GM18507 (cell line): Measurements from ENCODE around the gene TBC1D8B.

Experiments used
- DNase-seq: peaks from one replicate; pipeline ENCODE4 v3.0.0; 2011; ENCODE audit warnings: low read depth; ENCODE audit not compliant: insufficient read length; ENCODE audit errors: extremely low spot score
- FAIRE-seq: peaks from 2 replicates; lab custom pipeline; 2011; peaks lifted over from hg19 to GRCh38; lab: Jason Lieb, UNC

TBC1D8B gene

GRCh38 chrX:106894392-106894909, 92.0 kb downstream of the TBC1D8B start:
- FAIRE-seq: peak; percentile 87
- DNase-seq: peak; percentile 8

GRCh38 chrX:106894978-106895452, 92.5 kb downstream of the TBC1D8B start:
- FAIRE-seq (no peak), DNase-seq (no peak)

DNA sequence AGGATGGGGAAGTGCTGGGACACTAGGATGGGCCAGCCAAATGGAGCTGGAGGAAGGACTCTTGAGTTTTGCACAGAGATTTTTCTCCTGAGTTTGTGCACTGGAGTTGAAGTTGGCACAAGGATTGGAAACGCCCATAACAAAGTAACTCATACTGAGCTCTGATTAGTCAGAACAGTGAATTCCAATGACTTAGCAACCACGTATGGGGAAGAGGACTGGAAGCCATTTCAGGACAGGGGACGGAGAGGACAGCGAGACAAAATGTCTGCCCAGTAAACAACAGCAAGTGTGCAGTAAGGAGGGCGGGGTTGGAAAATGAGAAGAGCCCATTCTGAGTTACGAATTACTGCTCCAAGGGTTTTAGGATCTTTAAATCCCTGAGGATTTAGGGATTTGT, 94.8 kb downstream of the TBC1D8B start:
- no peak for DNase-seq
- FAIRE-seq: no peak

GRCh38 chrX:106898462-106898861, 96.0 kb downstream of the TBC1D8B start:
- peak; percentile 85 for FAIRE-seq
- DNase-seq: no peak

DNA sequence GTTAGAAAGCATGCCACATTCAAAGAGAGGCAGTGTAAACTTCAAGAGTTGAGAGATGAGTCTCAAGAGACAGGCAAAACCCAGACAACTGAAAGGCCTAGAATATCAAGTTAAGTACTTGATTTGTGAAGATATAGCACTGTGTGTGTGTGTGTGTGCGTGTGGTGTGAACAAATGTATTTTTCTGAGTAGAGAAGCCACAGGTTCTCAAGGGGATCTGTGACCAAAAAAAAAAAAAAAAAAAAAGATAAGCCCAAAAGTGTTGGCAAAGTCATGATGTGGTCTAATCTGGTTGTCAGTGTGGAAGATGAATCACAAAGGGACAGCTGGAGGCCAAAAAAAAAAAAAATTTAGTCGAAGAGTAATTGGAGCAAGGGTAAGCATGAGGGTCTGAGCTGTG, 96.8 kb downstream of the TBC1D8B start:
- FAIRE-seq: no peak
- DNase-seq: no peak

DNA sequence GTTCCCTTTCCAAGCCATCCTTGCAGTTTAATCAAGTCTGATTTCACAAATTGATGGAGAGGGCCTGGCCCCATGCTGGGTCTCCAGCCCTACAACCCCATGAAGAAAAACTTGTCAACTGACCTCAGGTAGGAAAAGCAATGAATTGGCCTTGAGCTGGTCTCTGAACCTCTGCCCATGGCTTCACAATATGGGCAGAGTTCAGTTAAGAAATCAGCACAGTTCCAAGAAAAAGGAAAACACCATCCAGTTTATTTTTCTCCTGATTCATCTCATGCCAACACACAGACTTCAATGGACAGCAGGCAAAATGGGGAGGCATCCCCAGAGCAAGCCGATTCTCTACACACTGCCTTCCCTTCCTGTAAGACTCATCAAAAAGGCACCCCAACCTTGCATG, 97.4 kb downstream of the TBC1D8B start:
- FAIRE-seq: no peak
- no peak for DNase-seq

GRCh38 chrX:106901341-106901740, 98.9 kb downstream of the TBC1D8B start:
- DNase-seq: no peak
- no peak for FAIRE-seq

DNA sequence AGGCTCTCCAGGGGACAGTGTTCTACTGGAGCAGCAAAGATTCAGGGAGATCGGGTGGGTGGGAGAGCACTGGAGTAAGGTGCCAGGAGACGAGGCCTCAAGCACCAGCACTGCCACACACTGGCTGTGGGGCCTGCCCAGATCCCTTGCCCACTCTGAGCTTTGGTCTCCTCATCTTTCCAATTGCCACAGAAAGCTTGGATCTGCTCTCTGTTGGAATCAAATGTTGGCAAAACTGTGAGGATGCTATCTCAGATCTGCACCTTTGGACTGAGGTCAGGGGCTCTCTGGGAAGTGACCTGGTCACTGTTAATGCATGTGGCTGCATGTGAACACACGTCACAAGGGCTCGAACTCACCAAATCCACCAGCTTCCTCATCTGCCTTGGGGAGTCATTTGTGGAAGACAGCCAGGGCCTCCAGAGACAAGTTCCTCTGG, 99.3 kb downstream of the TBC1D8B start:
- FAIRE-seq (no peak), DNase-seq (no peak)

DNA sequence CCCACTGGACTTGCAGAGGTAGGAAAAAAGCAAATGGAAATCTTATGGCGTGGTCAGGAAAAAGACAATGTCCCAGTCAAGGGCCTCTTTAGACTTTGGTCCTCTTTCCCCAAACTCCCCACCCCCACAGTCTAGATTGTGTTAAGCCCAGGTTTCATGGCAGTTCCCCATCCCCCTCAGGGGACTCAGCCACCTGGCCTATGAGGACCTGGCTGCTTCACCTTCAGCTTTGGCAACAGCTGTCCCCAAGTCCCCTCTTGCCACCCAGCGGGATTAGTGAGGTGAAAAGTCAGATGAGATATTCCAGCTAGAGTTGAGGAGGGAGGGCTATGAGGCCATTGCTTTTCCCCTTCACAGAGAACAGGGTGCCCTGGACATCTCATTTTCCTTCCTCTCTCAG, 100.2 kb downstream of the TBC1D8B start:
- FAIRE-seq: no peak

DNA sequence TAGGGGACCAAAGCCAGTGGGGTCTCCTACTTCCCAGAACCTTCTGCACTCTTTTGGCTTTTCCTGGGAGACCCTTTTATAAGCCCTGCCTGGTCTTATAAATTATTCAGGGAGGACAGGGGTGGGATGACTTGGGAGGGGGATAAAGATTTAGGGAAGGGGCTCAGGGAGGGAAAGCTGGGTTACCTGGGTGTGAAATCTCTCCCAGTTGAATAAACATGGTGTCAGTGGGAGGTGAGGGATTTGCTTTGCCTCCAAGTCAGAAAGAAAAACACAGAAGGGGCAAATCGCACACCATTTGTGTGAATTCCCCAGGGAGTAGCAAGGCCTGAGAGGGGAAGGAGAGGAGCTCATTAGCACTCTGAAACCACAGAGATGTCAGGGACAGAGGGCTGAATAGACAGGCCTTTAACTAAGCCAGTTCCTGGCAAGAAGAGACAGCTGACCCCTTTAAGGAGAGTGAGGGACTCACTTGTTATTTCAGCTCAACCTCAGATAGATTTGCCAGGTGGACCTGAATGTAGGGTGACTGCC, 100.9 kb downstream of the TBC1D8B start, which contains the start of gene RIPPLY1:
Gene RIPPLY1, minus strand, starts transcription at position 51 of the 534 bp plus-strand sequence. CDS start 54 bp downstream, outside the sequence.
- no peak for DNase-seq
- no peak for FAIRE-seq

More for the DNA sequence above, 100.2 kb downstream of the TBC1D8B start:
- DNase-seq: no peak

GRCh38 chrX:106903856-106904528, 101.5 kb downstream of the TBC1D8B start:
- no peak for FAIRE-seq
- no peak for DNase-seq

- FAIRE-seq: no peak
- no peak for DNase-seq
Measured at GRCh38 chrX:106905064-106905708, 102.7 kb downstream of the TBC1D8B start.

DNA sequence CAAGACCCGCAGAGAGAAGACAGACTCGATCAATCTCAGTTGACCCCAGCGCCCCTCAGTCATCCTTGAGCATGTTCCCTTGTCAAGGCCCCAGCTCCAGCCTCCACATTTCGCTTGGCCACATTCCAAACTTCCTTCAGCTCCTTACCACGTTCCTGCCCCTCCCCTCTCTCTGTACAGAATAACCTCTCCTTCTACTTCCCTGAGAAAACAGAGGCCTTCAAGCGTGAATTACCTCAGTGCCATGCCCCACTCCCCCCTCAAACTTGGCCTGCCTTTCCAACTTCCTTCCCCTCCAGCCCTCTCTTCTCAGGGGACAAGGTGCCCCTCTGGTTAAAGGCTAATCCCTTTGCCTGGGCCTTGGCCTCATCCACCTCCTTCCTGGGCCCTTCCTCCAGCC, 103.9 kb downstream of the TBC1D8B start:
- FAIRE-seq: no peak

DNA sequence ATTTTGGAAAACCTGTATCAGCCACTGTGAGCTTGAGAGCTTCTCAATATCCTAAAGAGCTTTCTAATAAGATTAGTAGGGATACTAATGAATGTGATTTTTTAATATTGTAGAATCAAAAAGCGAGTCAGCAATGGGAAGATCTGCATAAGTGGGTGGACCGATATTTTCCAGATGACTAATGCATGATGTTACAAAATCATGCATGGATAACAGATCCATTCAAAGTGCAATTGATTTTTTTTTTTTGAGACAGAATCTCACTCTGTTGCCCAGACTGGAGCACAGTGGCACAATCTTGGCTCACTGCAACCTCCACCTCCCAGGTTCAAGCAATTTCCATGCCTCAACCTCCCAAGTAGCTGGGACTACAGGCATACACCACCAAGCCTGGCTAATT, 110.4 kb downstream of the TBC1D8B start:
- FAIRE-seq (no peak), DNase-seq (no peak)

More for the DNA sequence above, 103.9 kb downstream of the TBC1D8B start:
- DNase-seq: no peak

GRCh38 chrX:106917830-106918500, 115.5 kb downstream of the TBC1D8B start:
- no peak for FAIRE-seq

GRCh38 chrX:106919932-106920452, 117.5 kb downstream of the TBC1D8B start, which contains the start of gene CLDN2:
Gene CLDN2, plus strand, starts transcription at chrX:106920402. Its CDS starts 7,827 bp downstream, at chrX:106928229.
- DNase-seq (no peak), FAIRE-seq (no peak)

More at GRCh38 chrX:106917830-106918500, 115.5 kb downstream of the TBC1D8B start:
- DNase-seq: no peak

DNA sequence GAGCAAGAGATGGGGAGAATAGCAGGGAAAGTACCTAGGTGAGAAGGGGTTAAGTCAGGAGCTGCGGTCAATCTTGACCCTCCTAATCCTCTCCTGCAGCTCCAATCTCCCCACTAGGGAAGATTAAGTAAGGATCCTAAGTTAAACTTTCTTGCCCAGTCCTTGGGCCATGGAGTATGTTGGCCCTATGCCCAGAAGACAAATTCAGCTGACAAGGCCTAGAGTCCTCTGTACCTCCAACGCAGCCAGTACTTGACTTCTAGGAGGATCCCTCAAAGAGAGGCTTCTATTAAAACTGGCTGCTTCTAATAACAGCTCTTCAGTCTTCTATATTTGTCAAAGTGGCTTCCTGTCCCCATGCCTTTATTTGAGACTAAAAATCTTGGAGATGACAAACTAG, 119.2 kb downstream of the TBC1D8B start:
- no peak for FAIRE-seq
- DNase-seq: no peak
